Vagina (tissue), 2 donors: ENCODE measurements around the gene ACTN4.

Experiments used
- CTCF ChIP-seq, 3 experiments: fragments of 450-650 bp in 2 of 3; fragments of 200-600 bp in 1 of 3; sonication (generic) in 1 of 3; IDR thresholded peaks; one replicate each; pipeline ENCODE4 v1.5.1; 2017 to 2019; ENCODE audit warnings: antibody characterized with exemption in 3 of 3, mild to moderate bottlenecking in 2 of 3, moderate library complexity in 2 of 3
- POLR2A ChIP-seq, 2 donors: fragments of 450-650 bp; IDR thresholded peaks; one replicate each; pipeline ENCODE4 v1.6.1; 2017; ENCODE audit warnings: antibody characterized with exemption in 2 of 2, mild to moderate bottlenecking in 2 of 2, moderate library complexity in 2 of 2

- no peak for TF ChIP-seq CTCF (IDR thresholded peaks at IDR 0.05)
- TF ChIP-seq POLR2A (IDR thresholded peaks at IDR 0.05) = no peak
Observed at GRCh38 chr19:38718747-38719543, 71.5 kb downstream of the ACTN4 start.
